ENCODE measurements around the gene ZBTB47.

ZBTB47 gene

GRCh38 chr3:42670670-42671069 is 17.2 kb downstream of the ZBTB47 start:
- TF ChIP-seq TAF1 (IDR thresholded peaks at IDR 0.05; ENCODE audit: borderline replicate concordance, insufficient read depth, low read length): no peak
- no peak for TF ChIP-seq REST (IDR thresholded peaks at IDR 0.05; ENCODE audit: insufficient read depth in 1 of 2, low read depth in 2 of 2, low read length in 2 of 2)
- no peak for TF ChIP-seq SIN3A (IDR thresholded peaks at IDR 0.05; ENCODE audit: borderline replicate concordance, insufficient read depth, low read length)
- no peak for TF ChIP-seq POLR2AphosphoS5 (IDR thresholded peaks at IDR 0.05; ENCODE audit: low read depth, low read length)
- TF ChIP-seq FOXP2 (optimal IDR thresholded peaks at IDR 0.05; ENCODE audit: borderline replicate concordance, extremely low read depth, extremely low read length, insufficient read depth): no peak

- TF ChIP-seq REST (IDR thresholded peaks at IDR 0.05; ENCODE audit: insufficient read depth in 1 of 2, low read depth in 2 of 2, low read length in 2 of 2): no peak
- TF ChIP-seq POLR2AphosphoS5 (IDR thresholded peaks at IDR 0.05; ENCODE audit: low read depth, low read length): no peak
- no peak for TF ChIP-seq SIN3A (IDR thresholded peaks at IDR 0.05; ENCODE audit: borderline replicate concordance, insufficient read depth, low read length)
- no peak for TF ChIP-seq TAF1 (IDR thresholded peaks at IDR 0.05; ENCODE audit: borderline replicate concordance, insufficient read depth, low read length)
- TF ChIP-seq FOXP2 (optimal IDR thresholded peaks at IDR 0.05; ENCODE audit: borderline replicate concordance, extremely low read depth, extremely low read length, insufficient read depth): no peak
These were observed 19.0 kb downstream of the ZBTB47 start for GRCh38 chr3:42672515-42672914.

GRCh38 chr3:42673082-42673481 is 19.6 kb downstream of the ZBTB47 start:
- TF ChIP-seq POLR2AphosphoS5 (IDR thresholded peaks at IDR 0.05; ENCODE audit: low read depth, low read length): no peak
- TF ChIP-seq REST (IDR thresholded peaks at IDR 0.05; ENCODE audit: insufficient read depth in 1 of 2, low read depth in 2 of 2, low read length in 2 of 2): no peak
- no peak for TF ChIP-seq SIN3A (IDR thresholded peaks at IDR 0.05; ENCODE audit: borderline replicate concordance, insufficient read depth, low read length)
- TF ChIP-seq TAF1 (IDR thresholded peaks at IDR 0.05; ENCODE audit: borderline replicate concordance, insufficient read depth, low read length): no peak

GRCh38 chr3:42674146-42674545 is 20.6 kb downstream of the ZBTB47 start:
- TF ChIP-seq POLR2AphosphoS5 (IDR thresholded peaks at IDR 0.05; ENCODE audit: low read depth, low read length): no peak
- no peak for TF ChIP-seq SIN3A (IDR thresholded peaks at IDR 0.05; ENCODE audit: borderline replicate concordance, insufficient read depth, low read length)
- TF ChIP-seq REST (IDR thresholded peaks at IDR 0.05; ENCODE audit: insufficient read depth in 1 of 2, low read depth in 2 of 2, low read length in 2 of 2): no peak
- TF ChIP-seq TAF1 (IDR thresholded peaks at IDR 0.05; ENCODE audit: borderline replicate concordance, insufficient read depth, low read length): no peak
- TF ChIP-seq FOXP2 (optimal IDR thresholded peaks at IDR 0.05; ENCODE audit: borderline replicate concordance, extremely low read depth, extremely low read length, insufficient read depth): no peak

GRCh38 chr3:42675909-42676308 is 22.4 kb downstream of the ZBTB47 start:
- TF ChIP-seq SIN3A (IDR thresholded peaks at IDR 0.05; ENCODE audit: borderline replicate concordance, insufficient read depth, low read length) (no peak), REST (IDR thresholded peaks at IDR 0.05; ENCODE audit: insufficient read depth in 1 of 2, low read depth in 2 of 2, low read length in 2 of 2) (no peak), FOXP2 (optimal IDR thresholded peaks at IDR 0.05; ENCODE audit: borderline replicate concordance, extremely low read depth, extremely low read length, insufficient read depth) (no peak), TAF1 (IDR thresholded peaks at IDR 0.05; ENCODE audit: borderline replicate concordance, insufficient read depth, low read length) (no peak), POLR2AphosphoS5 (IDR thresholded peaks at IDR 0.05; ENCODE audit: low read depth, low read length) (no peak)

All from PFSK-1 (cell line).